Umbilical cord (tissue), 2 donors: ENCODE data around the gene OMG. TPM values are rescaled to one million over a fixed set of nuclear protein-coding genes. Genes with fewer than 3 reads are reported as not detected.
"Not testable (repeated sequence)": the region's sequence is repeated elsewhere in the genome, so short reads cannot be mapped to it uniquely, and the experiment has no call there.

Experiments used
- DNase-seq: peaks from one replicate; pipeline ENCODE4 v3.0.0-alpha.2; 2015; ENCODE audit warnings: low spot score
- total RNA-seq: library from RNA; depleted of rRNA; stranded (reverse); fragments of >200 nt; gene quantifications from one replicate; pipeline ENCODE4 v1.2.3, GENCODE V29; 2014; ENCODE audit warnings: low replicate concordance; ENCODE audit not compliant: insufficient read depth

Gene OMG
- total RNA-seq, 1 donor from 2014 or later, result 9.9 TPM

GRCh38 chr17:31262923-31263322, 34.1 kb downstream of the OMG start:
- not testable (repeated sequence) for DNase-seq

GRCh38 chr17:31261601-31262000, 35.4 kb downstream of the OMG start:
- no peak for DNase-seq

- DNase-seq, result no peak
Measured at GRCh38 chr17:31260151-31260550, 36.9 kb downstream of the OMG start.

- DNase-seq, result no peak
Measured at GRCh38 chr17:31256936-31257335, 40.1 kb downstream of the OMG start.

DNA sequence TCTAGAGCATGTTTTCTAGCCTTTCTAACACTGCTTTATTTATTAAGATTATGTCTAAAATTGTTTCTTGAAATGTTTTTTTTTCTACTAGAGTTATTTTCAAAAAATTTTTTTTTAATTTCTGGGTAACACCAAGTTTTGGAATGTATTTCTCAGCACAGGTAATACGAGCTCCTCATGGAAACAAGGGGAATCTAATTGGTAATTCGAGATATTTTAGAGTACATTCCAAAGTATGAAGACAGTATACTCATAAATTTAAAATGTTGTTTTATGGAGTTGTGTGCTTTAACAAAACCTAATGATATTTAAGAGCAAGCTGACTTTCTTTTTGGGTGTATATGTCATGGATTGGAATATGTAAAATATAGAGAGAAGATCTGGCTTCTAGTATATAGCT, 42.4 kb downstream of the OMG start:
- no peak for DNase-seq

GRCh38 chr17:31252741-31253140, 44.3 kb downstream of the OMG start:
- DNase-seq, result no peak

GRCh38 chr17:31251970-31252328, 45.1 kb downstream of the OMG start:
- no peak for DNase-seq

DNA sequence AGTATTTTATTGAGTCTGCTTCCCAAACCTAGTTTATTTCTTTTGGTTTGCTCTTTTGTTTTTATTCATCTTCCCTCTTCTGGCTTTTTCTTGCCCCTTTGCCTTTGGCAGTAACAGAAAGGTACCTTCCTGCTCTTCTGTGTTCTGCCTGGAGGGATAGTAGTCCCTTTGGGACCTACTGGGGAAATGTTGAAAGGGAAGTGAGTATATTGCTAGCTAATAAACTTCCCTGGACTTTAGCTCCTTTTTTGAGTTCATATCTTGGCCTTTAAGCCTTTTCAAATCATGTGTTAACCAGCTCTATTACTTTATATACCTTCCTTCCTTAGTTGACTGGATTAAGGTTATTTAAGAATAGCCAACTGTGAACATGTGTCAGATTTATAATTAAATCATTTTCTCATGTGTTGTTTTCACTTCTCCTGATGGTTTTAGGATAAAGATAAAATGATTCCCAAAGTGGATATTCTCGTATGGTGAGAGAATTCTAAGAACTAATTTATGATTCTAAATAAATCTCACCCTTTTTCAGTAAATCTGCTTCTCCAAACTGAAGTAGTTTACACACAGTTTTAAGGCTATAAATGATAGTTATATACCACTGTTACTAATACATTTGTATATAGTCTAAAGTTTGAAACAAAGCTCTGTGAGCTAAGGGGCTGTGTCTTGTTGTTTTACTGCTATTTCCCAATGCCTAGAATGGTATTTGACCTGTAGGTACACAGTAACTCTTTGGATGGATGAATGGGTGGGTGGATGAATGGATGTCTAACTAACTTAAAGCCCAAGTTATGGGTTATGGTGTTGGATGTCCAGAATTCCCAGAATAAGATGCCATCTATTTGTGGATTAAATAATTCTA, 45.7 kb downstream of the OMG start:
- DNase-seq, result no peak

DNA sequence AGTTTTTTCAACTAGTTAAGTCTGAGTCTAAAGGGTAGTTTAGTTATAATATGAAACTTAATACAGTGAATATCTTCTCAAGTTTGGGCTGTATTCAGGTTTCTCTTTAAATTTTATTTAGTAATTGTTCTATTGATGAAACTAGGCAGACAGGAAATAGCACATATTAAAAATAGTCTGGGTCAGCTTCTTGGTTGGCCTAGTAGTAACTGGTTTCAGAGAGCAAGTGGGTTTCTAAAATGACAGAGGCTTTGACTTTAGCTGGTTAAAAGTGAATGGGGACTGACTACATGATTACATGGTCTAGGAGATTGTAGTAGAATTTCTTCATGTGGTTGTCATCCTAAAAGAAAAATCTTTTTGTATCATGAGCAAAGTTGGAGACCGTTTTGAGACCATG, 46.8 kb downstream of the OMG start:
- no peak for DNase-seq

GRCh38 chr17:31249835-31250141, 47.3 kb downstream of the OMG start:
- DNase-seq, result no peak

GRCh38 chr17:31248986-31249834, 47.8 kb downstream of the OMG start:
- no peak for DNase-seq

Other genes starting within 250 kb of the OMG start
- gene NF1, start 202.3 kb downstream of the OMG start, total RNA-seq, result 65.0 TPM
- gene EVI2B, start 16.8 kb upstream of the OMG start, total RNA-seq, result 10.6 TPM
- 14.0 TPM for gene EVI2A, start 24.4 kb upstream of the OMG start, total RNA-seq
- 13.2 TPM for gene RAB11FIP4, start 94.4 kb upstream of the OMG start, total RNA-seq